KMS-11 (cell line): ENCODE results near the gene KCNQ1OT1.

ENCODE experiments used
- H2AFZ ChIP-seq: fragments of 200-600 bp; sonication (generic); 2 replicates; pipeline ENCODE4 v1.6.1; 2016; ENCODE audit warnings: antibody characterized with exemption, mixed run types, low read depth
- H3K27ac ChIP-seq: fragments of 200-600 bp; sonication (generic); 2 replicates; pipeline ENCODE4 v1.6.1; 2016; ENCODE audit warnings: mild to moderate bottlenecking, mixed run types
- H3K27me3 ChIP-seq: fragments of 200-600 bp; sonication (generic); 2 replicates; pipeline ENCODE4 v1.6.1; 2017; ENCODE audit warnings: mild to moderate bottlenecking, low read depth, mixed run types, moderate library complexity; ENCODE audit not compliant: insufficient read depth
- H3K36me3 ChIP-seq: fragments of 200-600 bp; sonication (generic); 2 replicates; pipeline ENCODE4 v1.6.1; 2017; ENCODE audit warnings: mild to moderate bottlenecking, mixed run types; ENCODE audit not compliant: insufficient read depth
- H3K4me1 ChIP-seq: fragments of 200-600 bp; sonication (generic); 2 replicates; pipeline ENCODE4 v1.6.1; 2016; ENCODE audit warnings: mild to moderate bottlenecking, low read depth, mixed run types; ENCODE audit not compliant: poor library complexity, severe bottlenecking
- H3K4me2 ChIP-seq: fragments of 200-600 bp; sonication (generic); 2 replicates; pipeline ENCODE4 v1.7.0; 2016; ENCODE audit warnings: mild to moderate bottlenecking, mixed run types
- H3K4me3 ChIP-seq: fragments of 200-600 bp; sonication (generic); IDR thresholded peaks from 2 replicates; pipeline ENCODE4 v1.6.1; 2017; ENCODE audit warnings: low read depth, low read length, mixed read lengths; ENCODE audit not compliant: insufficient read depth
- H3K79me2 ChIP-seq: fragments of 200-600 bp; sonication (generic); 2 replicates; pipeline ENCODE4 v1.6.1; 2016; ENCODE audit warnings: low read depth, mixed run types; ENCODE audit not compliant: insufficient read depth
- H3K9ac ChIP-seq: fragments of 200-600 bp; sonication (generic); 2 replicates; pipeline ENCODE4 v1.6.1; 2016; ENCODE audit warnings: mild to moderate bottlenecking, mixed run types
- H4K20me1 ChIP-seq: fragments of 200-600 bp; sonication (generic); 2 replicates; pipeline ENCODE4 v1.6.1; 2016; ENCODE audit warnings: mild to moderate bottlenecking, mixed run types; ENCODE audit not compliant: insufficient read depth
- TF ChIP-seq, protein P1 (sequence below): fragments of 200-600 bp; sonication (generic); conservative IDR thresholded peaks from 2 replicates; pipeline ENCODE4 v1.6.1; 2017; ENCODE audit warnings: low read depth, mild to moderate bottlenecking, antibody characterized with exemption, low read length, moderate library complexity, mixed read lengths

KCNQ1OT1 gene

DNA sequence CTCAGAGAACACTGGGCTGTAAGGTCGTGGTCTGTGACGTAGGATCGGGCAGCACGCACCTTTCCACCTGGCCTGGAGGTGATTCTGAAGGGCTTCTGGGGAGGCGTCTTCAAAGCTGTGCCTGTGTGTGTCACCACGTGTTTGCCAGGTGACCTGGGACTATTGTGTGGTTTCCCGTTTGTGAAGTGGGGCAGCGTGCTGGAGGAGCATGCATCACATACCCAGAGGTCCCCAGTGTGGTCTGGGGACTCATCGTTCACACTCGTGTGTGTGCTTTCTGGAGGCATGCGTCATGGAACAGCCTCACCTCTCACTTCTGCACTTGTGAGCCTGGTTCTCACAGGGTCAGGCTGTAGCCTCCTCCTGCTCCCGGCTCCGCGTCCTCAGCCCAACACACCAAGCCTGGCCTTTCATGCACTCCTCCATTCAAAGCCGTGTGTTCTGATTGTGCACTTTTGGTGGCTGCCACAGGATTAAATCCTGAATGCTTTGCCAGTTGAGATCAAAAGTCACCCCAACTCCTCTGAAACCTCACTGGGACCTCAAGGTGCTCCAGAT lies 106.3 kb downstream of the KCNQ1OT1 start:
- Histone ChIP-seq H2AFZ (no peak overlapping the region), H3K4me3 (no peak overlapping the region), H3K27ac (no peak overlapping the region), H4K20me1 (no peaks in the 10 kb centered on the region), H3K4me1 (no peaks in the 10 kb centered on the region), H3K4me2 (no peak overlapping the region), H3K36me3 (no peaks in the 10 kb centered on the region), H3K79me2 (no peaks in the 10 kb centered on the region), H3K27me3 (no peaks in the 10 kb centered on the region), H3K9ac (no peak overlapping the region)
- TF ChIP-seq, protein P1, sequence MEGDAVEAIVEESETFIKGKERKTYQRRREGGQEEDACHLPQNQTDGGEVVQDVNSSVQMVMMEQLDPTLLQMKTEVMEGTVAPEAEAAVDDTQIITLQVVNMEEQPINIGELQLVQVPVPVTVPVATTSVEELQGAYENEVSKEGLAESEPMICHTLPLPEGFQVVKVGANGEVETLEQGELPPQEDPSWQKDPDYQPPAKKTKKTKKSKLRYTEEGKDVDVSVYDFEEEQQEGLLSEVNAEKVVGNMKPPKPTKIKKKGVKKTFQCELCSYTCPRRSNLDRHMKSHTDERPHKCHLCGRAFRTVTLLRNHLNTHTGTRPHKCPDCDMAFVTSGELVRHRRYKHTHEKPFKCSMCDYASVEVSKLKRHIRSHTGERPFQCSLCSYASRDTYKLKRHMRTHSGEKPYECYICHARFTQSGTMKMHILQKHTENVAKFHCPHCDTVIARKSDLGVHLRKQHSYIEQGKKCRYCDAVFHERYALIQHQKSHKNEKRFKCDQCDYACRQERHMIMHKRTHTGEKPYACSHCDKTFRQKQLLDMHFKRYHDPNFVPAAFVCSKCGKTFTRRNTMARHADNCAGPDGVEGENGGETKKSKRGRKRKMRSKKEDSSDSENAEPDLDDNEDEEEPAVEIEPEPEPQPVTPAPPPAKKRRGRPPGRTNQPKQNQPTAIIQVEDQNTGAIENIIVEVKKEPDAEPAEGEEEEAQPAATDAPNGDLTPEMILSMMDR: no peak

DNA sequence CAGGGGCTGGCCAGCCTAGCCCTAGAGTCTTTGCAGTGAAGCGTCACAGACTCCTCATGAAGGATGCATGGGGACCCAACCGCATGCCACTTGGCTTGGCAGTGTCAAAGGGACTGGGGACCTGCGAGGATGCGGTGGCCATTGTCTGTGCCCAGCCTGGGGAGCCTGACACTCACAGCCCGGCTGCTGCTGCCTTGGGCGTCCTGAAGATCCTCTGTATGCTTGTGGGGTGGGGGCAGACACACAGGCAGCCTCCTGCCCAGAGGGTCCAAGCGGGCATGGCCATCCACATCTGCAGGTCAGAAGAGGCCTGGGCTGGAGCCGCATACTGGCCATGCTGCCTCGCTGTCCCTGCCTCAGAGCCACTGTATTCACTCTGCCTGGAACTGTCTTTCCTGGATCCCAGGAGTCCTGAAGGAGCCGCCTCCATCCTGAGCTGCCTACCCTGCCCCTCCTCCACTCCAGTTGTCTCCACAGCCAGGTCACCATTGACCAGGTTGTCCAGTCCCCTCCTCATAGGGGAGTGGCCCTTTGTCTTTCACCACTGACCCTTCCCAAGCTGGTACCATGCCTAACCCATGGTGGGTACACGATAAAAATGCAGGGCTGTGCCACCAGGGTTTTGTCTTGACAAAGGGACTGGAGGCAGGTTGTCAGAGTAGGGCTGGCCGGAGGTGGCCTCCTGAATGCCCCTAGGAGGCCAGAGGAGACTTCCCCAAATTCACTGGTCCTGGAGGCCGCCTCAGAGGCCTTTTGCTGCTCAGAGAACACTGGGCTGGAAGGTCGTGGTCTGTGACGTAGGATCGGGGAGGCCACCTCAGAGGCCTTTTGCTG lies 107.0 kb downstream of the KCNQ1OT1 start:
- Histone ChIP-seq H3K36me3 (no peaks in the 10 kb centered on the region), H3K4me2 (no peak overlapping the region), H3K4me3 (no peak overlapping the region), H3K4me1 (no peaks in the 10 kb centered on the region), H4K20me1 (no peaks in the 10 kb centered on the region), H3K79me2 (no peaks in the 10 kb centered on the region), H3K9ac (no peak overlapping the region), H2AFZ (no peak overlapping the region), H3K27me3 (no peaks in the 10 kb centered on the region), H3K27ac (no peak overlapping the region)
- TF ChIP-seq, protein P1: no peak

DNA sequence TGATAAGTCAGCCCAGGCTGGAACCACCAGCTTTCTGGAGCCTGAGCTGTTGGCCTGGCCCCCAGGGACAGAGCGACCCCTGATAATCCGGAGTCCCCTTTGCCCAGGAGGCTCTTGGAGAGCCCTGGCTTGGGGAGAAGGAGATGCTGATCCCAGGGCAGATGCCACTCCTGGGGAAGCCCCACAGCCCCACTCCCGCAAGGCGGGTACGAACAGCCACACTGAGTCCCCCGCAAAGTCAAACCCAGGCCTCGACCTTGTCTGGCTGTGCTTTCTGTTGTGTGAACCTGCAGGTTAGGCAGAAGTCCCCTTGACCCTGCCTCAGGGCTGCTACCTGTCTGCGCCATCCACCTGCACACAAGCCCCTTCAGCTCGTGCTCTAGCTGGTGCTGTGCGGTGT lies 108.0 kb downstream of the KCNQ1OT1 start:
- Histone ChIP-seq H3K9ac (no peak overlapping the region), H2AFZ (no peak overlapping the region), H3K27me3 (no peaks in the 10 kb centered on the region), H3K4me1 (no peaks in the 10 kb centered on the region), H3K27ac (no peak overlapping the region), H3K36me3 (no peaks in the 10 kb centered on the region), H3K4me3 (no peak overlapping the region), H3K4me2 (no peak overlapping the region), H3K79me2 (no peaks in the 10 kb centered on the region), H4K20me1 (no peaks in the 10 kb centered on the region)
- TF ChIP-seq, protein P1: no peak

DNA sequence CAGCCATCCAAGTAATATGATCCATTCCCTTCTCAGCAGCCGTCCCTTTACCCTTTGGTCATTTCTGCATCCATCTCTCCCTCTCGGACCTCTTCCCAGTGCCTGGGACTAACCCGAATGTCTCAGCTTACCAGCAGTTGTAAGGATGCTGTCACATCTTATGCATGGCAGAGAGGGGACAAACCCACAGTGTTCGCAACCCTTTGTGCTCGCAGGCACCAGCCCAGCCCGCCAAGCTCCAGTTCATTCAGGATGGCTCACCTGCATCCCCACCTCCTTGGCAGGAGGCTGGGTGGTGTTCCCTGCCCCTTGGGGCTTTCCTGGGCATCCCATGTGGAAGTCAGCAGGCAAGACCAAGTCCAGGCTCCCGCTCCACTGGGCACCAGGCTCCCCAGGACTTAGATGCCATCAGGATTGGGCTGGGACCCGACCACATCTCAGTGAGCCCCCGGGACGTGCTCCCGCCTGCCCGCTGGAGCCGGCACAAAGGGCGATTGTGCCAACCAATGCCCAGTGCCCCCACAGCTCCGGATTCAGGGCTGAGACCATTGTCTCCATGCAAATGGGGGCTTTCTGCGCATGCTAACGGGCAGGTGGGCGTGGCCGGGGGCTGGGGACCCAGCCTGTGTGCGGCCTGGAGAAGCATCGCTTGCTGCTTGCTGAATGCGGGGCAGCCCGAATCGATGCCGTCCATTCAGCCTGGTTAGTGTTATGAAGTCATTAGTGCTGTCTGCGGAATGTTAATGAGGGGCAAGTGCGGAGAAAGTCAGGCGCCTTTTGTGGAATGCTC lies 108.6 kb downstream of the KCNQ1OT1 start:
- H3K36me3 ChIP-seq: no peaks in the 10 kb centered on the region
- no peaks in the 10 kb centered on the region for H3K27me3 ChIP-seq
- H4K20me1 ChIP-seq: no peaks in the 10 kb centered on the region
- TF ChIP-seq, protein P1: no peak
- H2AFZ ChIP-seq: no peak overlapping the region
- no peak overlapping the region for H3K27ac ChIP-seq
- H3K79me2 ChIP-seq: no peaks in the 10 kb centered on the region
- H3K4me1 ChIP-seq: no peaks in the 10 kb centered on the region
- H3K4me2 ChIP-seq: no peak overlapping the region
- no peak overlapping the region for H3K4me3 ChIP-seq
- H3K9ac ChIP-seq: no peak overlapping the region
